K562 (cell line): ENCODE data around the gene MEF2C. TPM values are rescaled to one million over a fixed set of nuclear protein-coding genes. Genes with fewer than 3 reads are reported as not detected.
"Not testable (repeated sequence)": the region's sequence is repeated elsewhere in the genome, so short reads cannot be mapped to it uniquely, and the experiment has no call there.

Source experiments
- ATAC-seq: fragments of 200-7000 bp; cut with Tn5 transposase; 3 replicates; pipeline ENCODE4 v1.9.1; 2020; ENCODE audit warnings: moderate library complexity
- BruUV-seq: library from RNA; stranded (reverse); fragments of 400-500 nt; replicated peaks from 2 replicates; lab custom pipeline; 2021; lab: Mats Ljungman, UMichigan
- CTCF ChIA-PET: fragments of 300-600 bp; formaldehyde crosslinking; extraction: SDS; loops from one replicate; lab custom pipeline; 2021; ENCODE audit warnings: low intra/inter-chr PET ratio; lab: Yijun Ruan, JAX
- POLR2A ChIA-PET: fragments of 300-600, 350-650 bp; sonication (Branson Sonifier 250); formaldehyde crosslinking; extraction: SDS; loops from one replicate; lab custom pipeline; 2021; ENCODE audit warnings: antibody characterized with exemption, inconsistent platforms; lab: Yijun Ruan, JAX
- DNase-seq, 4 experiments: peaks; one replicate each; pipeline versions ENCODE4 v3.0.0 to v3.0.0-alpha.2; 2011 to 2018; ENCODE audit warnings: low spot score in 3 of 4, mixed read lengths in 3 of 4; ENCODE audit errors: extremely low read depth in 1 of 4
- FAIRE-seq: peaks from 2 replicates; lab custom pipeline; 2011; peaks lifted over from hg19 to GRCh38; lab: Jason Lieb, UNC
- H2AFZ ChIP-seq: 2 replicates; pipeline ENCODE4 v1.6.0; 2011; ENCODE audit warnings: low read depth, low read length, control low read depth, inconsistent platforms
- H3K27ac ChIP-seq: fragments of 200-600 bp; 3 replicates; pipeline ENCODE4 v1.8.0; 2011; ENCODE audit warnings: low read depth, mild to moderate bottlenecking, control low read depth, inconsistent platforms, low read length, moderate library complexity, mixed read lengths; ENCODE audit errors: extremely low read depth
- H3K27me3 ChIP-seq, 2 experiments: fragments of 300-600 bp in 1 of 2; 2 replicates in 1 of 2; 3 replicates in 1 of 2; pipeline versions ENCODE4 v1.6.0 to v1.8.0; 2011; ENCODE audit warnings: inconsistent platforms in 2 of 2, low read length in 2 of 2, mild to moderate bottlenecking in 1 of 2, mixed read lengths in 1 of 2, moderate library complexity in 1 of 2; ENCODE audit not compliant: control insufficient read depth in 2 of 2, insufficient read depth in 2 of 2
- H3K36me3 ChIP-seq: fragments of 300-600 bp; 3 replicates; pipeline ENCODE4 v1.8.0; 2011; ENCODE audit warnings: mild to moderate bottlenecking, low read length, inconsistent platforms; ENCODE audit not compliant: control insufficient read depth, insufficient read depth
- H3K4me1 ChIP-seq, 2 experiments: fragments of 200-600 bp in 1 of 2; replicated peaks in 1 of 2; 2 replicates in 1 of 2; 3 replicates in 1 of 2; pipeline versions ENCODE4 v1.5.1 to v1.8.0; 2011; ENCODE audit warnings: inconsistent platforms in 2 of 2, low read length in 2 of 2, mild to moderate bottlenecking in 1 of 2, mixed read lengths in 1 of 2, moderate library complexity in 1 of 2; ENCODE audit not compliant: control insufficient read depth in 2 of 2, insufficient read depth in 2 of 2
- H3K4me2 ChIP-seq: 2 replicates; pipeline ENCODE4 v1.6.1; 2011; ENCODE audit warnings: low read length, control low read depth, inconsistent platforms, mixed read lengths; ENCODE audit not compliant: insufficient read depth
- H3K4me3 ChIP-seq: fragments of 200-600 bp; sonication (generic), shearing (Covaris generic); 2 replicates; pipeline ENCODE4 v1.5.1; 2016; ENCODE audit warnings: control low read depth, inconsistent platforms
- H3K79me2 ChIP-seq: fragments of 200-600 bp; 3 replicates; pipeline ENCODE4 v1.8.0; 2011; ENCODE audit warnings: low read length, inconsistent platforms; ENCODE audit not compliant: control insufficient read depth, insufficient read depth
- H3K9ac ChIP-seq, 2 experiments: 2 replicates each; pipeline versions ENCODE4 v1.6.0 to v1.6.1; 2011; ENCODE audit warnings: low read depth in 2 of 2, low read length in 2 of 2, control low read depth in 1 of 2, inconsistent platforms in 1 of 2, mild to moderate bottlenecking in 1 of 2, mixed read lengths in 1 of 2; ENCODE audit not compliant: insufficient read depth in 1 of 2
- H3K9me1 ChIP-seq: one replicate; pipeline ENCODE4 v1.6.0; 2011; ENCODE audit warnings: inconsistent platforms, mild to moderate bottlenecking, low read length, moderate library complexity; ENCODE audit not compliant: control insufficient read depth, insufficient read depth
- H3K9me3 ChIP-seq: replicated peaks from 2 replicates; pipeline ENCODE4 v1.5.1; 2011; ENCODE audit warnings: low read depth, low read length, inconsistent platforms; ENCODE audit not compliant: control insufficient read depth, insufficient read depth
- H4K20me1 ChIP-seq: replicated peaks from 2 replicates; pipeline ENCODE4 v1.6.1; 2011; ENCODE audit warnings: low read length, inconsistent platforms, mixed read lengths; ENCODE audit not compliant: control insufficient read depth, insufficient read depth
- WGBS: fragments of 100-300 bp; shearing (Covaris generic); methylation state at CpG from one replicate; pipeline ENCODE4 v1.1.6; 2016; ENCODE audit warnings: low coverage, mixed read lengths; ENCODE audit not compliant: insufficient coverage; ENCODE audit errors: missing lambda C conversion rate; 5-methylcytosine and 5-hydroxymethylcytosine counted together
- in situ Hi-C: fragments of 300-500 bp; cut with MboI; formaldehyde crosslinking; loops from 4 replicates; pipeline ENCODE4 v1.15.0; 2018; ENCODE audit warnings: inconsistent platforms, mixed read lengths
- intact Hi-C: fragments of 100-400 bp; cut with micrococcal nuclease; formaldehyde crosslinking; loops from 2 replicates; pipeline ENCODE4 v1.14.2; 2022
- polyA plus RNA-seq, 8 experiments: library from polyadenylated mRNA; depleted of rRNA in 4 of 8; stranded (reverse) in 5 of 8; unstranded in 3 of 8; fragments of >200 nt; fragmentation: Nextera tagmentation in 2 of 8; fragmentation: Illumina TruSeq in 1 of 8; extraction: Ambion mirVana in 2 of 8; extraction: Trizol in 1 of 8; gene quantifications; 2 replicates each; pipeline versions ENCODE4 v1.2.1 to v1.2.3, GENCODE V29; 2011 to 2014; ENCODE audit warnings: inconsistent platforms in 1 of 8, missing spikeins in 1 of 8
- total RNA-seq, 7 experiments: library from RNA; depleted of rRNA in 6 of 7; stranded (reverse); fragments of >200 nt in 6 of 7; fragmentation: Illumina TruSeq in 2 of 7; extraction: Trizol in 2 of 7; gene quantifications; 2 replicates each; pipeline versions ENCODE4 v1.2.1 to v1.2.3, GENCODE V29; 2011 to 2021; ENCODE audit warnings: low replicate concordance in 1 of 7

MEF2C gene
- total and polyA plus RNA-seq, 9 of the 15 experiments (the other 6 are each of a cell fraction or from before 2014, with no cell fraction given) = 25.1 to 67.8 (median 58.3) TPM

DNA sequence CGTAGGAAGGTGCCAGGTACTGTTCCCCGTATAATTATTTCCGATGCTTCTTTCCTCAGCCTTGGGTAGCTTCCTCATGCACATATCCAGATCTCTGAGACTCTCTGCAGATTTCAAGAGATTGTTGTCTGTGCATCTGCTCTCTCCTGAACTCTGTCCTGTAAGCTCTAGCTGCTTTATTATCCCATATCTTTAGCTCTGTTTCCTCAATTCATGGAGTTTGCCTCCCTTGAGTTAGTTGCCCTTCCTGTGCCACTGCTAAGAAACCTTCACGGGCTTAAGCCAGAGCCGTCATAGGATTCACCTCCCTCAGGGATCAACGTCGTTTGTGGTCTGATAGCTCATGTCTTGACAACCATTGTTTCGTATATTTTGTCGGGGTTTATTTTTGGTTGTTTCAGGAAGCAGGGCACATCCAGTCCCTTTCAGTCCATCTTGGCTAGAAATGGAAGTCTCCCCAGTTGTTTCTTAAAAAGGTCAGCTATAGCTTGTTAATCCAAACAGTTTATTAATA, 28.1 kb upstream of the MEF2C start:
- H3K27ac ChIP-seq, POLR2A ChIA-PET, BruUV-seq, H3K79me2 ChIP-seq, H3K4me3 ChIP-seq, H3K9me3 ChIP-seq, FAIRE-seq, in situ Hi-C loops, ATAC-seq, H3K36me3 ChIP-seq, H3K27me3 ChIP-seq, H3K9me1 ChIP-seq, H4K20me1 ChIP-seq, H2AFZ ChIP-seq, CTCF ChIA-PET, DNase-seq, intact Hi-C loops, H3K9ac ChIP-seq, H3K4me1 ChIP-seq, H3K4me2 ChIP-seq: not testable (repeated sequence)
- WGBS = 47% methylated on average over 8 of the region's 9 CpGs

DNA sequence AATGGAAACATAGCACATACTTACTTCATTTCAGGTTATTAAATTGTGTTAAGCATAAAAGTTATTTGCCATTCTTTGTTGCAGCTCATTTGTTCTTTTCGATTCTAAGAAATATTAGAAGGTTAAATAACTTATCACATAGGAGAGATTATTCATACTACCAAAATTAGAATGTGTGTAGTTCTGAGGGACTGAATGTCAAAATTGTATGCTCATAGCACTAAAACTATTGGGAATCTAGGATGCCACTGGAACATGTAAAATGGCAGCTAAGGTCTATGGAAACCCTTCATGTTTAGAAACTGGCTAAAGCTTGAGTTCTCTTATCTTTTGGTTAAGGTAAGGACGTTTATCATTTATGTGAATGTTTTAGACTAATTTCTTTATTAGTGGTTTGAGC, 21.5 kb upstream of the MEF2C start:
- H3K9ac ChIP-seq, H3K4me1 ChIP-seq, H3K4me2 ChIP-seq, in situ Hi-C loops, H3K79me2 ChIP-seq, BruUV-seq, H3K27me3 ChIP-seq, H3K27ac ChIP-seq, POLR2A ChIA-PET, ATAC-seq, H3K36me3 ChIP-seq, H3K9me1 ChIP-seq, intact Hi-C loops, H3K4me3 ChIP-seq, FAIRE-seq, H3K9me3 ChIP-seq, H4K20me1 ChIP-seq, DNase-seq, H2AFZ ChIP-seq, CTCF ChIA-PET: not testable (repeated sequence)
- 13% methylated on average over 2 of the region's 2 CpGs for WGBS

DNA sequence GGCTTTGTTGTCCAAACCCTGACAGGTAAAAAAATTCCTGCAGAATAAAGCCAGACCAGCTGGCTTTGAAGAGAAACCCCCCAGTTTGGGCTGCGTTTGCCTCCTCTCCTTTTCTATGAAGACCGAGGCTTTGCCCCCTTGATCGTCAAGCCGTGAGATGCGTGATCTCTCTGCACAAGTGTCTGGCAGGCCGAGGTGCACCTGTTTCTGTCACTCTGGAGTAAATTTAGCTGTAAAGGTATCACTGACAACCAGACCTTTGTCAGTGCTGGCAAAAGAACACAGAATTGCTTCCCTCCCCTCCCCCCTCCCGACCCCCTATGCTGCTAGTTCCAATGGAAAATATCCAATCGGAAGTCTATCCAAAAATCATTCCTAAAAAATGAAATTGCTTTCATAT, 21.0 kb upstream of the MEF2C start:
- intact Hi-C loops, H3K9ac ChIP-seq, H2AFZ ChIP-seq, DNase-seq, H3K79me2 ChIP-seq, H4K20me1 ChIP-seq, H3K27me3 ChIP-seq, ATAC-seq, H3K4me2 ChIP-seq, FAIRE-seq, H3K9me1 ChIP-seq, H3K27ac ChIP-seq, H3K4me1 ChIP-seq, H3K36me3 ChIP-seq, H3K9me3 ChIP-seq, H3K4me3 ChIP-seq, in situ Hi-C loops, CTCF ChIA-PET, BruUV-seq: not testable (repeated sequence)
- POLR2A ChIA-PET = interaction anchor here (0.6 kb wide), 1 partner anchor 14 kb away, joined by 3 read pairs; no protein-coding TSS in a partner anchor
- WGBS = no CpG with 5 or more reads among the region's 8 CpGs

DNA sequence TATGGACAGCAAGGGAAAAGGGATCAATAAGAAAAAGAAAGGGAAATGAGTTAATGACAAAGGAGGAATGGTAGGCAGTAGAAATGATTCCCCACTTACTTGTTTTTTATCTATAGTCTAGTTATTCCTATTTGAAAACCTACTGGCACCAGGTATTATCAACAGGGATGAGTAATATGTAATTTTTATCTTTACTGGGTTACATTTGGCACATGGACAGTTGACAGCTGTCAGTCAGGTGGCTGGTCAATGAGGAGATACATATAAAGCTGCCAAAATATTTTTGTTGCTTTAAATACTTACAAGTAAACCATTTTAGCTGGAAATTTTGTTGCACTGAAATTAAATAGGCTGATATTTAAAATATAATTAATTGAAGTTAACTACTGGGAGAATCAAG, 18.1 kb upstream of the MEF2C start:
- H3K9me1 ChIP-seq, H3K9me3 ChIP-seq, H4K20me1 ChIP-seq, H3K36me3 ChIP-seq, ATAC-seq, intact Hi-C loops, BruUV-seq, H3K27me3 ChIP-seq, H3K79me2 ChIP-seq, POLR2A ChIA-PET, H3K4me1 ChIP-seq, H3K4me3 ChIP-seq, H3K27ac ChIP-seq, CTCF ChIA-PET, in situ Hi-C loops, H3K9ac ChIP-seq, H3K4me2 ChIP-seq, DNase-seq, H2AFZ ChIP-seq, FAIRE-seq: not testable (repeated sequence)
